NCI-H146 treated with DMSO at 0.1 percent for 48 hours (cell line): ENCODE measurements around the gene HBG1.
"Not testable (repeated sequence)": the region's sequence is repeated elsewhere in the genome, so short reads cannot be mapped to it uniquely, and the experiment has no call there.

Source experiments
- DNase-seq: peaks from one replicate; lab custom pipeline; 2025; ENCODE audit not compliant: unreplicated experiment; lab: John Stamatoyannopoulos, UW

HBG1 gene

GRCh38 chr11:5277807-5278382 is 28.2 kb upstream of the HBG1 start:
- no peak for DNase-seq

- no peak for DNase-seq
Observed at GRCh38 chr11:5276697-5277096, 27.0 kb upstream of the HBG1 start.

GRCh38 chr11:5275369-5276110 is 25.9 kb upstream of the HBG1 start:
- DNase-seq = no peak

- no peak for DNase-seq
Observed at GRCh38 chr11:5274395-5274794, 24.7 kb upstream of the HBG1 start.

- DNase-seq = no peak
Observed at GRCh38 chr11:5272395-5273017, 22.8 kb upstream of the HBG1 start.

- DNase-seq = no peak
Observed at GRCh38 chr11:5269715-5270147, 20.1 kb upstream of the HBG1 start, which contains the start of gene HBE1. TSS of gene HBE1 (minus strand) at chr11:5269945. CDS start at chr11:5269890, 55 bp downstream.

- DNase-seq = no peak
Observed at GRCh38 chr11:5267033-5267563, 17.4 kb upstream of the HBG1 start.

- no peak for DNase-seq
Observed at GRCh38 chr11:5266609-5267008, 17.0 kb upstream of the HBG1 start.

GRCh38 chr11:5265832-5266231 is 16.2 kb upstream of the HBG1 start:
- no peak for DNase-seq

GRCh38 chr11:5258543-5259262 is 9.0 kb upstream of the HBG1 start:
- DNase-seq = no peak

- DNase-seq = no peak
Observed at GRCh38 chr11:5257296-5257695, 7.6 kb upstream of the HBG1 start.

- not testable (repeated sequence) for DNase-seq
Observed at GRCh38 chr11:5254646-5255413, 5.2 kb upstream of the HBG1 start, which contains the start of gene HBG2. TSS of gene HBG2 (minus strand) at chr11:5254781. CDS start at chr11:5254728, 53 bp downstream.

GRCh38 chr11:5254023-5254422 is 4.4 kb upstream of the HBG1 start:
- not testable (repeated sequence) for DNase-seq

- not testable (repeated sequence) for DNase-seq
Observed at GRCh38 chr11:5253440-5253839, 3.8 kb upstream of the HBG1 start.

- DNase-seq = no peak
Observed at GRCh38 chr11:5252919-5253265, 3.2 kb upstream of the HBG1 start.

- no peak for DNase-seq
Observed at GRCh38 chr11:5252192-5252918, 2.7 kb upstream of the HBG1 start.

GRCh38 chr11:5251746-5252145 is 2.1 kb upstream of the HBG1 start:
- DNase-seq = no peak

- DNase-seq = no peak
Observed at GRCh38 chr11:5250543-5251204, 1.0 kb upstream of the HBG1 start.

- not testable (repeated sequence) for DNase-seq
Observed at GRCh38 chr11:5248498-5248897, 1.2 kb downstream of the HBG1 start.
